Natural killer cell (primary cell): ENCODE data around the gene RLN3. TPM values are rescaled to one million over a fixed set of nuclear protein-coding genes. Genes with fewer than 3 reads are reported as not detected.
A peak's percentile ranks its signal among the peaks of the same experiment; 100 is the strongest.
"Not testable (repeated sequence)": the region's sequence is repeated elsewhere in the genome, so short reads cannot be mapped to it uniquely, and the experiment has no call there.

ENCODE experiments used
- ATAC-seq, 3 donors: fragments of 150-1000 bp in 2 of 3; fragments of 200-7000 bp in 1 of 3; cut with Tn5 transposase; 1 replicate in 1 of 3; 2 replicates in 2 of 3; pipeline ENCODE4 v1.10.0; 2021; ENCODE audit warnings: mild to moderate bottlenecking in 2 of 3, moderate library complexity in 2 of 3
- DNase-seq, 2 donors: peaks; one replicate each; pipeline versions ENCODE4 v3.0.0 to v3.0.0-alpha.2; 2013 to 2021; ENCODE audit warnings: mixed read lengths in 1 of 2
- H3K27ac ChIP-seq: one replicate; pipeline ENCODE4 v1.5.1; 2013; ENCODE audit warnings: mild to moderate bottlenecking, low read length
- H3K27me3 ChIP-seq: one replicate; pipeline ENCODE4 v1.6.1; 2013; ENCODE audit warnings: low read length; ENCODE audit not compliant: control insufficient read depth, insufficient read depth
- H3K36me3 ChIP-seq: one replicate; pipeline ENCODE4 v1.6.1; 2013; ENCODE audit warnings: low read length; ENCODE audit not compliant: control insufficient read depth, insufficient read depth
- H3K4me1 ChIP-seq: one replicate; pipeline ENCODE4 v1.6.1; 2013; ENCODE audit warnings: low read length; ENCODE audit not compliant: control insufficient read depth, insufficient read depth
- H3K4me3 ChIP-seq: one replicate; pipeline ENCODE4 v1.5.1; 2013; ENCODE audit warnings: low read length
- H3K9me3 ChIP-seq: one replicate; pipeline ENCODE4 v1.6.1; 2013; ENCODE audit warnings: low read length; ENCODE audit not compliant: control insufficient read depth, insufficient read depth
- H3K27ac Mint-ChIP-seq, 2 donors: one replicate each; pipeline ENCODE4 v1.8.0; 2022; ENCODE audit warnings: mild to moderate bottlenecking in 2 of 2, mixed read lengths in 2 of 2, moderate library complexity in 1 of 2
- H3K27me3 Mint-ChIP-seq, 2 donors: one replicate each; pipeline ENCODE4 v1.8.0; 2022; ENCODE audit warnings: low read depth in 2 of 2, mixed read lengths in 2 of 2
- H3K36me3 Mint-ChIP-seq: one replicate; pipeline ENCODE4 v1.8.0; 2022; ENCODE audit warnings: mixed read lengths
- H3K4me1 Mint-ChIP-seq, 2 donors: one replicate each; pipeline ENCODE4 v1.8.0; 2022; ENCODE audit warnings: mixed read lengths in 2 of 2
- H3K4me3 Mint-ChIP-seq: one replicate; pipeline ENCODE4 v1.8.0; 2022; ENCODE audit warnings: mild to moderate bottlenecking, moderate library complexity, mixed read lengths
- H3K9me3 Mint-ChIP-seq, 2 donors: one replicate each; pipeline ENCODE4 v1.8.0; 2022; ENCODE audit warnings: mixed read lengths in 2 of 2
- WGBS: methylation state at CpG from one replicate; pipeline ENCODE4 v1.1.7; 2013; ENCODE audit warnings: missing lambda C conversion rate; ENCODE audit not compliant: insufficient coverage; 5-methylcytosine and 5-hydroxymethylcytosine counted together
- intact Hi-C: fragments of 100-400 bp; cut with micrococcal nuclease; formaldehyde crosslinking; loops from one replicate; pipeline ENCODE4 v1.14.2; 2022
- total RNA-seq, 4 donors: library from RNA; stranded (reverse); fragments of 120-200 nt in 1 of 4; gene quantifications; one replicate each; pipeline versions ENCODE4 v1.2.3 to v1.2.4, GENCODE V29; 2013 to 2022
- TF ChIP-seq, protein P1 (sequence below): fragments of 200-600 bp; IDR thresholded peaks from one replicate; pipeline ENCODE4 v1.8.0; 2022; ENCODE audit warnings: antibody characterized with exemption

Gene RLN3
- total RNA-seq, 3 donors from 2014 or later (not counting 1 experiment from before 2014, with no cell fraction given), result not detected

GRCh38 chr19:14042659-14043608, 15.0 kb downstream of the RLN3 start:
- 67% methylated on average over 17 of the region's 19 CpGs for WGBS
- H3K36me3 ChIP-seq, result peaks cover 55% of the 10 kb centered on the region
- ATAC-seq (peak; percentile 77 to 89 (median 80)), DNase-seq (peak; percentile 43 to 83)
- TF ChIP-seq, protein P1, sequence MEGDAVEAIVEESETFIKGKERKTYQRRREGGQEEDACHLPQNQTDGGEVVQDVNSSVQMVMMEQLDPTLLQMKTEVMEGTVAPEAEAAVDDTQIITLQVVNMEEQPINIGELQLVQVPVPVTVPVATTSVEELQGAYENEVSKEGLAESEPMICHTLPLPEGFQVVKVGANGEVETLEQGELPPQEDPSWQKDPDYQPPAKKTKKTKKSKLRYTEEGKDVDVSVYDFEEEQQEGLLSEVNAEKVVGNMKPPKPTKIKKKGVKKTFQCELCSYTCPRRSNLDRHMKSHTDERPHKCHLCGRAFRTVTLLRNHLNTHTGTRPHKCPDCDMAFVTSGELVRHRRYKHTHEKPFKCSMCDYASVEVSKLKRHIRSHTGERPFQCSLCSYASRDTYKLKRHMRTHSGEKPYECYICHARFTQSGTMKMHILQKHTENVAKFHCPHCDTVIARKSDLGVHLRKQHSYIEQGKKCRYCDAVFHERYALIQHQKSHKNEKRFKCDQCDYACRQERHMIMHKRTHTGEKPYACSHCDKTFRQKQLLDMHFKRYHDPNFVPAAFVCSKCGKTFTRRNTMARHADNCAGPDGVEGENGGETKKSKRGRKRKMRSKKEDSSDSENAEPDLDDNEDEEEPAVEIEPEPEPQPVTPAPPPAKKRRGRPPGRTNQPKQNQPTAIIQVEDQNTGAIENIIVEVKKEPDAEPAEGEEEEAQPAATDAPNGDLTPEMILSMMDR, result peak; percentile 57
- H3K4me1 Mint-ChIP-seq, result peaks cover 10 to 29% of the 10 kb centered on the region in 2 donors
- H3K36me3 Mint-ChIP-seq, H3K9me3 ChIP-seq, H3K4me3 ChIP-seq, H3K27me3 ChIP-seq, H3K9me3 Mint-ChIP-seq, H3K27me3 Mint-ChIP-seq: not testable (repeated sequence)
- peak overlapping the region; percentile 91 to 93 for H3K27ac Mint-ChIP-seq
- peak overlapping the region; percentile 21 for H3K4me3 Mint-ChIP-seq
- peaks cover 21% of the 10 kb centered on the region for H3K4me1 ChIP-seq
- intact Hi-C loops, result loop anchor here (5.0 kb wide), 1 partner anchor 36 kb away; the partner anchor contains the start of gene RFX1
- H3K27ac ChIP-seq, result peak overlapping the region; percentile 84

DNA sequence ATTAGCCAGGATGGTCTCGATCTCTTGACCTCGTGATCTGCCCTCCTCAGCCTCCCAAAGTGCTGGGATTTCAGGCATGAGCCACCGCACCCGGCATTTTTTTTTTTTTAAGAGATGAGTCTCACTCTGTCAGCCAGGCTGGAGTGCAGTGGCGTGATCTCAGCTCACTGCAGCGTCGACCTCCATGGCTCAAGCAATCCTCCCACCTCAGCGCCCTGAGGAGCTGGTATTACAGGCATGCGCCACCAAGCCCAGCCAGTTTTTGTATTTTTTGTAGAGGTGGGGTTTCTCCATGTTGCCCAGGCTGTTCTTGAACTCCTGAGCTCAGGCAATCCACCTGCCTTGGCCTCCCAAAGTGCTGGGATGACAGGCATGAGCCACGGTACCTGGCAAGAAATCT, 19.9 kb downstream of the RLN3 start:
- WGBS, result over 99% methylated on average over 9 of the region's 10 CpGs
- H3K36me3 ChIP-seq, result peaks cover 64% of the 10 kb centered on the region
- intact Hi-C loops, result loop anchor here (1.0 to 2.0 kb wide), 2 partner anchors 27 to 168 kb away; no protein-coding TSS in a partner anchor

DNA sequence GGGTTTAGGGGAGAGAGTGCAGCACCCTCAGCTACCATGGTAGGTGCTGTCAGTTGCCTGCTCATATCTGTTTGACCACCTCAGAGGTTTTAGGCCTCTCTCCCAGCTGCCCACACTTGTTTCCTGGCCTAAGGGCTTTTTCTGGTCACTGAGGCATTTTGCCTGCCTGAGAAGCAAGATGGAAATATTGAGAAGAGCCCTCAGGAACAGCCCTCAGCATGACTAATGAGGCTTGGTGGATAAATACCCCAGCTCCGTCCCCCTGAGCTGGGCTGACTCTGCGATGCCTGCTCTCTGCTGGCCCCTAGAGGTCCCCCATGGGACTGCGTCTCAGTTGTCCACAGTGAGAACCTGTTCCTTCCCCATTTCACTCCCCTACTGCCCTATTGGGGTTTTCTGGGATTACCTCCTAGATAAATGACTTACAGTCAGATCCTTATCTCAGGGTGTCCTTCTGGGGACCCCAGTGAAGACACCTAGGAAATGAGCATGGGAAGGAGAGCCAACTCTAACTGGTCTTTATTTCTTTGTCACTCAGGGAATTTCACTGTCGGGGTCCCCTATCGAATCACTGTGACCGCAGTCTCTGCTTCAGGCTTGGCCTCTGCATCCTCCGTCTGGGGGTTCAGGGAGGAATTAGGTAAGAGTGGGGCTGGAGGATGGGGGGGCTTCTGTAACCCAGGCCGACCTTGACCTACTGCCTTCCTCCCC, 20.6 kb downstream of the RLN3 start:
- no peak overlapping the region for H3K4me3 ChIP-seq
- H3K27me3 ChIP-seq, result no peaks in the 10 kb centered on the region
- no peaks in the 10 kb centered on the region for H3K4me1 ChIP-seq
- no peaks in the 10 kb centered on the region for H3K36me3 Mint-ChIP-seq
- H3K4me3 Mint-ChIP-seq, result no peak overlapping the region
- TF ChIP-seq, protein P1, result peak; percentile 98
- H3K27me3 Mint-ChIP-seq, result no peaks in the 10 kb centered on the region
- no peaks in the 10 kb centered on the region for H3K9me3 ChIP-seq
- intact Hi-C loops, result loop anchor here (1.0 to 2.0 kb wide), 2 partner anchors 26 to 168 kb away; no protein-coding TSS in a partner anchor
- WGBS, result 85% methylated on average over 8 of the region's 8 CpGs
- H3K27ac Mint-ChIP-seq, result peak overlapping the region; percentile 57 to 82
- H3K4me1 Mint-ChIP-seq, result peaks cover 0 to 11% of the 10 kb centered on the region in 2 donors
- no peak overlapping the region for H3K27ac ChIP-seq
- ATAC-seq (peak; percentile 87 to 98 (median 90)), DNase-seq (peak; percentile 79 to 84)
- H3K36me3 ChIP-seq, result peaks cover 61% of the 10 kb centered on the region
- no peaks in the 10 kb centered on the region for H3K9me3 Mint-ChIP-seq

More for the DNA sequence above, 19.9 kb downstream of the RLN3 start:
- not testable (repeated sequence) for H3K4me3 ChIP-seq, DNase-seq, H3K9me3 ChIP-seq, H3K27ac ChIP-seq, H3K4me3 Mint-ChIP-seq, H3K9me3 Mint-ChIP-seq, ATAC-seq, H3K27me3 ChIP-seq, H3K36me3 Mint-ChIP-seq, H3K27me3 Mint-ChIP-seq, H3K4me1 ChIP-seq
- H3K4me1 Mint-ChIP-seq, result peaks cover 4 to 15% of the 10 kb centered on the region in 2 donors
- peak overlapping the region; percentile 57 to 82 for H3K27ac Mint-ChIP-seq

GRCh38 chr19:14050512-14050911, 22.6 kb downstream of the RLN3 start:
- H3K9me3 ChIP-seq, result no peaks in the 10 kb centered on the region
- WGBS, result 99% methylated on average over 4 of the region's 4 CpGs
- no peaks in the 10 kb centered on the region for H3K27me3 ChIP-seq
- no peak overlapping the region for H3K27ac ChIP-seq
- TF ChIP-seq, protein P1, result no peak
- Mint-ChIP-seq H3K4me1 (peaks cover 0 to 17% of the 10 kb centered on the region in 2 donors), H3K36me3 (no peaks in the 10 kb centered on the region), H3K9me3 (no peaks in the 10 kb centered on the region), H3K27ac (peak overlapping the region in 1 of 2 donors; percentile 35), H3K4me3 (no peak overlapping the region), H3K27me3 (no peaks in the 10 kb centered on the region)
- no peak for DNase-seq
- no peak for ATAC-seq
- no peaks in the 10 kb centered on the region for H3K4me1 ChIP-seq
- H3K4me3 ChIP-seq, result no peak overlapping the region
- intact Hi-C loops, result no loop called here
- H3K36me3 ChIP-seq, result peaks cover 54% of the 10 kb centered on the region

- DNase-seq, intact Hi-C loops, H3K27ac Mint-ChIP-seq, H3K9me3 Mint-ChIP-seq, H3K4me3 Mint-ChIP-seq, H3K4me3 ChIP-seq, H3K27ac ChIP-seq, H3K27me3 Mint-ChIP-seq, H3K27me3 ChIP-seq, H3K36me3 Mint-ChIP-seq, H3K9me3 ChIP-seq, H3K4me1 ChIP-seq, ATAC-seq: not testable (repeated sequence)
- 96% methylated on average over 11 of the region's 11 CpGs for WGBS
- peaks cover 52% of the 10 kb centered on the region for H3K36me3 ChIP-seq
- peaks cover 0 to 17% of the 10 kb centered on the region in 2 donors for H3K4me1 Mint-ChIP-seq
These were observed 23.0 kb downstream of the RLN3 start for GRCh38 chr19:14050961-14051360.
